ENCODE data around the gene FCER1G.
A peak's percentile ranks its signal among the peaks of the same experiment; 100 is the strongest.

FCER1G gene

DNA sequence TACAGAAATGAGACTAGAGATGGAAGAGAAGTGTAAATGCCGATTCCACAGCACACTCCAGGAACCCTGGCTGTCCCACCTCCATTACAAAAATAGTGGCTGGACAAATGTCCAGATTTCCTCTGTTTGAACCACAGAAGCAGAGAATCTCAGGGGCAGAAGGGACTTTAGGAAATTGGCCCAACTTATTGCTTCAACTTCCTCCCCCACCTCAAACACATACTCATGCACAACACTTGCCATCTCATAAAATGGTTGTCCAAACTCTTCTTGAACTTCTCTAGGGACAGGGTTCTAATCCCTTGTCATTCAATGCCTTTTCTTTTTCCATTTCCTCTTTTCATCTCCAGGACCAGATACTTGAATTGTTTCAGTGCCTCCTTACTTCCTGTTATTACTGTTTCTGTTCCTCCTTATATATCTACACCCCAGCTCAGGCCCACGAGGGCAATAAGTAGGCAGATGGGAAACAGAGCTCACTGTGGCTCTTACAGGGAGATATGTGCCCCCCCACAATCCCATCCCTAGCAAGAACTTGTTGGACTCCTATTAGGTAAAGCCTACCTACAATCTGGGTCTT is 29.3 kb upstream of the FCER1G start:
- intact Hi-C loops (cut with DNase I) = no loop called here
- no peak for DNase-seq

DNA sequence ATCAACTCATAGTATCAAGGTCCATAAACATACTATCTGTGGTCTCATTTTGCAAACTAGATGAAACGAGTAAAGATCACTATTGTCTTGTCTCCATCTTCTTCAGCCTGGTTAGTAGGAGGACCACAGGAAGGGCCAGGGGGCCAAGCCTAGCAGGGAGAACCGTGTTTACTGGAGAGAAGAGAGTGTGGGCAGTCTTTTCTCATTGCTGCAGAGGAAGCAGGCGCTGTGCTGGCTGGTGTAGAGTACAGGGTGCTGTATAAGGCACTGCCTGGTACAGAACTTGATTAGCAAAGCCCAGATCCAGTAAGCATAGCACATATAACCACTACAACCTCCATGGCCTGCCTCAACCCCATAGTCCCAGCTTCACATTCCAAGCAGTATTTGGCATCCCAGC is 27.8 kb upstream of the FCER1G start:
- intact Hi-C loops (cut with DNase I) = no loop called here
- DNase-seq = peak in 1 of 42 donors; percentile 19

DNA sequence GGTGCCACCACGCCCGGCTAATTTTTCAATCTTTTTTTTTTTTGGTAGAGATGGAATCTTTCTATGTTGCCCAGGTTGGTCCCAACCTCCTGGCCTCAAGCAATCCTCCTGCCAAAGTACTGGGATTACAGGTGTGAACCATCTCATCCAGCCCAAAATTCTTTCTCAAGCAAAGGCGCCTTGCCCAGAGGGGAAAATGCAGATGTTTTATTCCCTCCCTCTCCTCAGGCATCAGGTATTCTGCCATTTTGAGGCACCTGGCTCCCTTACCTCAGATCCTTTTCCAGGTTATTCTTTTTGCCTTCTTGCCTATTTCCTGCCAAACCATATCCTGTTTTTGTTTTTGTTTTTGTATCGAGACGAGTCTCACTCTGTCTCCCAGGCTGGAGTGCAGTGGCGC is 26.7 kb upstream of the FCER1G start:
- DNase-seq = no peak
- intact Hi-C loops (cut with DNase I) = no loop called here

DNA sequence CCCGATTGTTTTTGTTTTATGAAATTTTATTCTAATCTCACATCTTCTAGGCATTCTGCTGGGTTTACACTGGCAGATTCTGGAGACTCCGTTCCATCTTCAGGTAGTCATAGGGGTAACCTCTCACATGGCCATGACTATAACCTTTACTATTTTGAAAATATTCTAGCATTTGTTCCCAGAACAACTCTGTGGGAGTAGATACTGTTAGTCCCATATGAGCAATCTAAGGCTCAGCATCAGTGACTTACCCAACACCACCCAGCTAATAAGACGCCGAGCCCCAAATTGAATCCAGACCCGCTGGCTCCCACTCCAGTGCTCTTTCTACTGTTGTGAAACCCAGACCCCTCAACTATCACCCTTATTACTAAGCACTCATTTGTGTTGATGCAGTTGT is 26.1 kb upstream of the FCER1G start:
- intact Hi-C loops (cut with DNase I) = no loop called here
- no peak for DNase-seq

DNA sequence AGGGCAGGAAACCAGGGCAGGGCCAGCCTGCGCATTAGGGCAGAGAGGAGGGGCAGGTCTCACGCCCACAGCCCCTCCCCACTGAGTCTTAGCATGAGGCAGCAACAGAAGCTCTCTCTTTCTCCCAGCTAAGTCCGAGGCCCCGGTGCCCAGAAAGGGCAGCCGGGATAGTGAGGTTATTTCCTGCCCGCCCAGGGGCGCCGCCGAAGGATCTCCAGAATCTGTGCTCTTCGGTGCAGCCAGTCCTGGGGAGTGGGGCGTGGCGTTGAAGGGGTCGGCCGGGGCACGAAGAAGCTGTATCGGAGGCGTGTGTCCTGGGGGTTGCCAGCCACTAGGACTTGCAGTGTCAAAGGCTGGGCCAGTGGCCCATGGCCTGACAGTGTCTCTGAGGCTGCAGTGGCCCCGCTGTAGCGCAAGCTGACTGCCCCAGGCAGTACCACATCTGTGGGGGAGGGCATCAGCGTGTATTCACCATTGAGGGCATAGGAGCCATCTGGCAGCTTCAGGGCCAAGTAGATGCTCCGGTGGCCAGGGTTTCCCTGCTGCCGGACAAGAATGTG is 24.1 kb upstream of the FCER1G start:
- intact Hi-C loops (cut with DNase I) = no loop called here
- DNase-seq = peak in 19 of 42 donors; percentile 29 to 72 (median 53)

DNA sequence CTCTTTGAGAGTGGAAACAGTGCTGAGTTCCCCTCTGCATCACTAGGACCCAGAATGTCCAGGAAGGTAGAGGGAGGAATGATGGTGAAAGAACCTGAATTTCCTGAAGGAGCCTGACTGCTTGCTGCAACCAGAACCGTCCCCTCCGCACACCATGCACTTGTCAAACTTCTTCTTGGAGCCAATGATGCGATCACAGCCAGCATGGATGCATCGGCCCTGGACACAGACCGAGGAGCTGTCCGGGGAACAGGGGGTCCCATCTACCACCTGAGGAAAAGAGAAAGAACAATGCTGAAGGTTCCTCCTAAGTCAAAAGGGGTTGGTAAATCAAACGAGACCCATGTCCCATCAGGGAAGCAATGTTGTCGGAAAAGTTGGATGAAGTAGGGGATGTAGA is 23.1 kb upstream of the FCER1G start:
- DNase-seq = no peak
- intact Hi-C loops (cut with DNase I) = no loop called here

DNA sequence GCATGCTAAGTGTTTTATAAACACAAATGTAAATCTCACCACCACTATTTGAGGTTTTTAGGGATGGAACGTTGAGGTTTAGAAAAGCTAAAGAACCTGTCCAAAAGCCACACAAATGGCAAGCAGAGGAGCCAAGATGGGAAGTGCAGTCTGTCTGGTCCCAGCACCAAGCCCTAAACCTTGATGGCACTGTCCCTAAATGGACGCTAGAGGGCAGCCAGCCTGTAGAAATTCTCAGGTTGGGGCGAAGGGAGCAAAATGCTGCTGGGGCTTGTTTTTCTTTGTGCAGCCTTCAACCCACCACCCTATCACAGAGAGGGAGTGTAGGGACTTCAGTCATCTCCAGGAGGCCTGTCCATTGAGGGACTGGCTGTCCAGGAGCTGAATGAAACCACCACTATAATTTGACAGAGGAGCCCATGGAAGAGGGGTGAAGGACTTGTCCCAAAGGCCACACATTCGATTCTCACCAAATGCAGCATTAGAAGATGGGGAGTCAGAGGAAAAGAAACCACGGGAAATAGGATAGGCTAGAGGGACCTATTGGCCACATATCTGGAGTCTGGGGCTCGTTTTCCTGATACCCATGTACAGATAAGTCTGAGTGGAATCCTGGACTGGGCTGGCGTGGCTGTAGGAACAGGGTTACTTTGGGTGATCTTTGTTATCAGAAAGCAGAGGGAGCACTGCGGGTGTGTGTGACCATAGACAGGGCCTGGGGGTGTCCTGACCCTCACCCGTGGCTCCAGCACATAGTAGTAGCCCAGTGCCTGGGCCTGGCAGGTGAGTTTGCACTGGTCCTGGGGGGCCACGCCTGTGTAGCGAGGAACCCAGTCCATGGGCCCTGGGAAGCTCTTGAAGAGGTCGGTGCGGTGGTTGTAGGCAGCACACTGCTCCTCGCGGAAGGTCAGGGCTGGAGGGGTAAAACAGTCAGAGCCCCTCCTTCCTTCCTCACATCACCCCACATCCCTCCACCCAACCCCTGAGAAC is 22.3 kb upstream of the FCER1G start:
- DNase-seq = peak; percentile 37 to 90 (median 76)
- intact Hi-C loops (cut with DNase I) = no loop called here

DNA sequence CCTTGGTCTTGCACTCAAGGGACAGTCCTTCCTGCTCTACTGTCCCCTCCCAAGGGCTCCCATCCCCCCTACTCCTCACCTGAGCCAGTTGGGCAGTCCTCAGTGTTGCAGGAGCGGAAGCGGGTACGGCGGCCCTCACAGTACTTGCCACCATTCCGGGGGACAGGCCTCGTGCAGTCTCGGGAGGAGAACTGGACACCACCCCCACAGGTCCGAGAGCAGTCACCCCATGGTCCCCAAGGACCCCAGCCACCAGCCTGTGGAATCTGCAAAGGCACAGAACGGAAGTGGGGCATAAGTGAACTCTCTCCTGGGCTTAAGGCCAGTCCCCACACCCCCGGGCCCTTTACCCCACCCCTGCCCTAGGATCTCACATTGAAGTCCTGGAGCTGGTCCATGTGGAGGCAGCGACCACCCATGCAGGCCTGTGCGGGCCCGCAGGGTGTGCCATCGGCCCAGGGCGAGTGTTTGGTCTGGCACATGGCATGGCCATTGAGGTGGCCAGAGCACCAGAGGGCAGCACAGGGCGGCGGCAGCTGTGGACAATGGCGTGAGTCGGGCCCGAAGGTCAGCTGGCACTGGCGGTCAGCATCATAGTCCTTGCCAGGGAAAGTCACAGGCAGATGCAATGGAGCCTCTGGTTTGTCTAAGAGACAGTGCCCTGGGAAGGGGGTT is 21.4 kb upstream of the FCER1G start:
- DNase-seq = peak; percentile 72 to 95 (median 86)
- intact Hi-C loops (cut with DNase I) = no loop called here

DNA sequence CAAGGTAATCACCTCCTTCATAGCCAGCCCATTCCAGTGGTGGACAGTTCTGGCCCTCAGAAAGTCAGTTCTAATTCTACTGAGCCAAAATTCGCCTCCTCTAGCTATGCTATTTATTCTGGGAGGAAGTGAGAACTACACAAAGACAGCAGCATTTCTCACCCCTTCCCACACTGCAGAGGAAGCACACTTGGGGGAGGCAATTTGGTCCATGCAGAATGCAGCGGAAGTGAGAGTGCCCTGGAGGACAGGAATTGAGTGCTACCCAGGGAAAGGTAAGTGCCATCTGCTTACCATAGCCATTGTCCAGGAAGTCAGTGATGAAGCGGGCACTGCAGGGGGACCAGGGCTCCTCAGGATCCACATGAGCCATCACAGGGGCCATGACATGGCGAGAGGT is 19.9 kb upstream of the FCER1G start:
- DNase-seq = peak in 3 of 42 donors; percentile 39 to 49 (median 43)
- intact Hi-C loops (cut with DNase I) = no loop called here

DNA sequence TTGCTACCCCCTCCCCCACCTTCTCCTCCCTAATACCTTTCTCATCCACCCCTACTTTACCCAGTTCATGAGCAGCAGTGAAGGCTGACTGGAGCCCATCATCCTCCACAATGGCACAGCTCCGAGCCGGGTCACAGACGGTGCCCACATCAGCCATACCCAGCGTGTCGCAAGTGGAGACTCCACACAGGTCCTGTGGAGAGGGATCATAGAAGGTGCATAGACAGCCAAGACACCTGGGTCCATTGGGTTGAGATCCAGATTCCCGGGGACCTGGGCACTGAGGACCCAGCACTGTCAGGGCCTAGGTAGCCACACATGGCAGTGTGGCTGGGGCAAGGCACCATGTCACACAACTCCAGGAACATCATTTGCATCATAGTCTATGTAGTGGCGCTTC is 19.0 kb upstream of the FCER1G start:
- intact Hi-C loops (cut with DNase I) = no loop called here
- DNase-seq = no peak

DNA sequence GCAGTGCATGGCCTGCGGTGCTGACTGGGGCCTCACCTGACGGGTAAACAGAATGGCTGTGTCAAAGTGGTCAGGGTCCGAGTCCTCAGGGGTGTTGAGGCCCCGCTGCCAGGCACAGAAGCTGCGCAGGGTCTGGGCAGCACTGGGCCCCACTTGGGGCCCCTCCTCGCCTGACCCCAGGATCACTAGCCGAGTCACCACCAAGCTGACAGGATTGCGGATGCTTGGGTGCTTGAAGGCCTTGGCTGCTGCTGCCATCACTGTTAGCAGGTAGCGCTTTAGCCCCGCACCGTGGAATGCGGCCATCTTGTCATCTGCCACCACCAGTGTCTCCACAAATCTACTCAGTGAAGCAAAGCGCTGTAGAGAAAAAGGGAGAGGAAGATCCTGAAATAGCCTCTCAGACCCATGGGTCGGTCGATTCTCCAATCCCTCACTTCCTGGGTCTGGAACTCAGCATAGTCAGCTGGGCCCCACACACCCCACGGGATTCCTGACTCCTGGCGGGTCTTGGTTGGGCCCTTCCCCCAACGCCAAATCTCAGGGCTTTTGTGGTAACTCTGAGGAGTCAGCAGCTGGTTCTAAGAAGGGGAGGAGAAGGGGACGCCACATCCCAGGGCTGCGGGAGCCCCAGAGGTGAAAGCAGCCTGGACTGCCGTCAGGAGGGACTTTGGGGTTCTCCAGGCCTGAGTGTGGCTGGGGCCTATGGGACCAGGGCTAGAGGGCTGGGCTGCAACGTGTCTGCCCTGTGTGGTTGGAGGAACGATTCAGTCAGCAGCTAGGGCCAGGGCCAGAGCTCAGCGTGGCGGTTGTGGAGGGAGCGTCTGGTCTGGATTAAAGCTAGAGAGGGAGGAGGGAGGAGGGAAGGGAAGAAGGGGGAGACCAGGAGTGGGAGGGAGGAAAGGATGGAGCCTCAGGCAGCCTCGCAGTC is 18.3 kb upstream of the FCER1G start:
- peak in 15 of 42 donors; percentile 30 to 75 (median 46) for DNase-seq
- intact Hi-C loops (cut with DNase I) = no loop called here

DNA sequence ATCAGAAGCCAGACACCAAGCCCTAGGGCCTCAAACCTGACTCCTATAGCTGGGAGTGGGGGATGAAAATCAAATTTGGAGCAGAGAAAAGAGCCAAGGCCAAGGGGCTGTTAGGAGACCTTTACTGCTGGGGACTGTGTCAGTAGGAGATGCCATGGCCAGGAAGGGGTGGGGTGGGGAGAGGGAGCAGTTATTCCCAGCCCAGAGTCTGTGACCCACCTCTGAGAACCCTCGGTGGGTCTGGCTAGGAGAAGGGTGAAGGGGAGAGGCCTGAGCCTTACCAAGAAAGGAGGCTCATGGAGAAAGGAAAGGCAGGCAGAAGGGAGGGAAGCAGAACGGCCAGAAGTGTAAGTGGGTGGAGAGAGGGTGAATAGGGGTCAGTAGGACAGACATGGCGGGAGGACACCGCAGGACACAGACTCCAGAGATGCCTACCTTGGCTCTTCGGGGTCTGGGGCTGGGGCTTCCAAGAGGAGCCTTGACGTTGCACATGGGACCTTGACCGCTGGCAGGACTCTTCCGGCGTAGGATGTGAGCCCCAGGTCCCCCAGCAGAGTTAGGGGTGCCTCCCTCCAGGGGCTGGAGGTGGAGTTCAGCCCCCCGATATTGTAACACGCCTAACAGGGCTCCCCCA is 17.4 kb upstream of the FCER1G start:
- no peak for DNase-seq
- intact Hi-C loops (cut with DNase I) = no loop called here

DNA sequence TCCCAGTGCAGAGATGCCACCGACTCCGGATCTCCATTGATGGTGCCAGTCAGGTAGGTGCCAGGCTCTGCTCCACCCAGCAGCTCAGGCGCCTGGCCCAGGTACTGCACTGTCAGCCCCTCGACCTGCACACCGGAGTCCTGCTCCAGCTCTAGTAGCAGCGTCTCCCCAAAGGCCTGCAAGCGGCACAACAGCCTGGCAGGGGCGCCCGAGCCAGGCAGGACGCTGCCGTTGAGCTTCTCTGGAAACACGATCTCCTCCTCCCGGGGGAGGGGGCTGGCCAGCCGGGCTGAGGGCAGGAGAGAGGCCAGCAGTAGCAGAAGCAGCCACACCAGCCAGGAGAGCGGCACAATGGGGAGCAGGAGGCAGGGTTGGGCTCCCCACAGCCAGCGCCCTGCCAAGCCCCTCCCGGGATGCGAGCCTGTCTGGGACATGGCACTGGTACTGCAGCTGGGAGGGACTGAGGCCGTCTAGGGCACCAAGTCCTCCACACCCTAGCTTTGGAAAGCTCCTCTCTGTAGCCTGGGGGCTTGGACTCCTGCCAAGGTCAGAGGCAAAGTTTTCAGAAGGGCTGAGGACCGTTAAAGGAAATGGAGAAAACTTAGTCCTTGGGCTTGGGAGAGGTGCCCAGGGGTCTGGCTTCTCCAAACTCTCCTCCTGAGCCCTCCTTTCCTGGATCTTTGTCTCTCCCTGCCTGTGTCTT is 16.8 kb upstream of the FCER1G start:
- intact Hi-C loops (cut with DNase I) = no loop called here

DNA sequence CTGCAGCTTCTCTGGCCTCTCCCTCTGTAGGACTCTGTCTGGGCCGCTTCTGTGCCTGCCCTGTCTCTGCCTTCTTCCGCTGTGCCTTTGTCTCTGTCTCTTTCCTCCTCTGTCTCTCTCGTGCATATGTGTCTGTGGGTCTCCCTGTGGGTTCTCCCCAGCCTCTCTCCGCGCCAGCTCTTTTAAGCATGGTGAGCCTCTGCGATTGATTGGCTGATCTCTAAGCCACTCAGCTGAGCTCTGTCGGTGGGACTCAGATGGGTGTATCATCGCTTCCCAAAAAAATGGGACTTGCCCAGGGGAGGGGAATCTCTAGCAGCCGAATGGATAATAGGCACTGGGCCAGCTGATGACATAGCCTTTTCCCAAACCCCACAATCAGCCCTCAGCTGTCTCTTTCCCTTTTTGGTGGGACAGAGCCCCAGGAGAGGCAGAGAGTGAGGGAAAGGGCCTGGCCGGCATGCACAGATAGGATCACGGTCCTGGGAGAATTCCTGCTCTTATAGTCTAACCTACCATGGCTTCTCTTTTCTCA is 16.1 kb upstream of the FCER1G start, which contains the start of gene ADAMTS4:
Gene ADAMTS4 (minus strand): TSS at position 158 of the 535 bp plus-strand sequence. CDS start 427 bp downstream, outside the sequence.
- intact Hi-C loops (cut with DNase I) = no loop called here
- DNase-seq = peak; percentile 47 to 95 (median 90)

More for the DNA sequence above, 16.8 kb upstream of the FCER1G start:
- peak in 39 of 42 donors; percentile 39 to 88 (median 65) for DNase-seq

DNA sequence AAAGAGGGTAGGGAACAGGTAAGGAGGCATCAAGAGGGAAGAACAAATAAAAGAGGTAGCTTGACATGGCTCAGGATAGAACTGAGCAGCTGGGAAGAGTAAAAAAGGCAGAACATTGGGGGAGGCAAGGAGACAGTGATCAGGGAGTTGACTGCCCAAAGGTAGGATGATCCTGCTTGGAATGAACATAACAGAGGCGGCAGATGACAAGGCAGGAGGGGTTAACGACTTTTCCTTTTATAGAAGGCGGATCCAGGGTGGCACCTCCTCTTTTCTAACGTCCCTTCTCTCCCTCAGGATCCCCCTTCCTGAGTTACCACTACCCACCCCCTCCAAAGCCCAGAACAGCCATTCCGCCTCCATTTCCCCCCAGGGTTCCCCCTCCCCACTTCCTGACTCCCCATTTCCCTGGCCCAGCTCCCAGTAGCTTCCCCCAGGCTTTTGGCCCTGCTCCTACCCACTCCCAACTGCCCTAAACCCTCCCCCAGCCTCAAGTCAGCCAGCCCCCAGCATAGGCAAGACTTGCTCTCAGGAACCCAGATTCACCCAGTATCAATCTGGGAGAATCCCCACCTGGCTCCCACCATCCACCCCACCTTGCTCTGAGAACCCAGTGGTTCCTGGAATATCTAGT is 15.5 kb upstream of the FCER1G start:
- intact Hi-C loops (cut with DNase I) = no loop called here
- DNase-seq = peak in 11 of 42 donors; percentile 24 to 74 (median 45)

DNA sequence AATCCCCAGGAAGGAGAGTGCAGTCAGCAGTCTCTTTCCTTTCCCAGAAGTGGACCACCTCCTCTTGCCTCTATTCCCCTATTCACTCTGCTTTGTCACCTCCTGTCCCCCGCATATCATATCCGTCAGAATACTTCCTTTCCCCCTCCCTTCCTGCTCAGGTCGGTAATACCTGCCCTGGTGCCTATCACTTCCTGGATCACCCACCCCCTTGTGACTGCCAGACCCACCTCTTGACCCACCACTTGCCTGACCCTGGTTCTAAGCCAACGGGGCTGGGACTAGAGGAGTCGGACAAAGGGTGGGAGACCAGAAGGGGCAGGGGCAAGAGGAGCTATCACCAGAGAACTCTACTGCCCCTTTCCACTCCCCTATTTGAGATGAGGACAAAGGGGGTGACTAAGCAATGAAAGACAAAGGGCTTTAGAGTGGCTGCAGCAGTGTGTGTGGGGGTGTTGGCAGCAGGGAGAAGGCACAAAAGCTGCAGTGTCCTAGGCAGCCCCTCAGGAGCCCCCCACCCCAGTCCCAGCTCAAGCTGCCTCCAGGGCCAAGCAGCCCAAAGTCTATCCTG is 14.6 kb upstream of the FCER1G start:
- peak; percentile 49 to 91 (median 82) for DNase-seq
- intact Hi-C loops (cut with DNase I) = no loop called here
